GM19438 (cell line): ENCODE measurements around the gene PIKFYVE.

Experiments
- ATAC-seq: cut with Tn5 transposase; IDR thresholded peaks from one replicate; pipeline ENCODE4 v1.9.1; 2021; ENCODE audit warnings: low read depth; ENCODE audit not compliant: unreplicated experiment

The PIKFYVE gene

GRCh38 chr2:208406474-208407451 lies 140.7 kb downstream of the PIKFYVE start, which contains the start of gene PTH2R:
Gene PTH2R (plus strand): TSS chr2:208406792. CDS start chr2:208407044, 252 bp downstream.
- ATAC-seq, result no peak

GRCh38 chr2:208407667-208408066 lies 141.6 kb downstream of the PIKFYVE start:
- ATAC-seq, result no peak
